Measurements from ENCODE around the gene SSTR4. TPM values are rescaled to one million over a fixed set of nuclear protein-coding genes. Genes with fewer than 3 reads are reported as not detected.

The SSTR4 gene
- total and polyA plus RNA-seq, 2 experiments from 2014 or later, result not detected

DNA sequence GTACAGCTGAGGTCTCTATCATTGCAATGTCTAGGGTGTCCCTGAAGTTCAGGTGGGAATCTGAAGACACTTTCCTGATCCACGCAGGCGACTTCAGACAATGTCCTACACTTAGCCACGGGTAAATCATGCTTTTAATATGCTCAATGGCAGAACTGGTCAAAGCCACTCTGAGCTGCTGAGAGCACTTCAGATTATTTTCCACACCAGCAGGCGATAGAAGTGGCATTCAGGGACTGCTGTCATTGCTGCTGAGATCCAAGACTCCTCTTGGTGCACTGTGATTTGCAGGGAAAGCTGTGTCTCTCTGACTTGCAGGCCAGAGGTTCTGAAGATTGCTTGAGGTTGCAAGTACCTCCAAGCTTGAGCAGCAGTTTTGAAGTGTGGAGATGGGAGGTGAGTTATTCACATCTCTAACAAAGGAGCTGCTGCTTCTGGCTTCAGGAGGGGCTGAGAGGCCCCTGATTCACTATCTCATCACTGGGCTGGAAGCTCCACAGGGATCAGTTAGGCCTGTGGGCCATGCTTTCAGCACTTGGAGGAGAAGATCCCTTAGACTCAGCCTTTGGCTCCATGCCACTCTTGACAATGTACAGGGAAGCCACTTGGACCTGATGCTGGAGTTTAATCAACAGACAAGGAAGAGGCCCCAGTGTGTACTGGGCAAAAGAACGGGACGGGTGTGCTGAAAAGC, 2.9 kb upstream of the SSTR4 start:
- Histone ChIP-seq H3K4me1 (ENCODE audit: insufficient read depth) (no peaks in the 10 kb centered on the region), H3K27ac (no peak overlapping the region), H3K36me3 (ENCODE audit: low read depth) (no peaks in the 10 kb centered on the region), H3K9me2 (ENCODE audit: insufficient read depth) (no peaks in the 10 kb centered on the region), H3K79me2 (ENCODE audit: insufficient read depth) (no peaks in the 10 kb centered on the region), H4K20me1 (ENCODE audit: insufficient read depth) (no peaks in the 10 kb centered on the region), H2AFZ (no peak overlapping the region), H3K9ac (no peak overlapping the region), H3K9me3 (ENCODE audit: low read depth) (no peaks in the 10 kb centered on the region), H3F3A (ENCODE audit: insufficient read depth) (no peaks in the 10 kb centered on the region), H3K27me3 (replicated peaks; ENCODE audit: insufficient read depth) (peaks cover 49% of the 10 kb centered on the region), H3K4me3 (no peak overlapping the region), H3K4me2 (ENCODE audit: unreplicated experiment) (no peak overlapping the region)
- WGBS, 2 experiments (ENCODE audit: low coverage in 1 of 2, low lambda C conversion rate in 2 of 2, missing lambda C conversion rate in 2 of 2), result 78 to 81% methylated on average over 6 of the region's 6 CpGs
- no peak for TF ChIP-seq EZH2phosphoT487 (IDR thresholded peaks at IDR 0.05; ENCODE audit: insufficient read depth, low read depth)
- no peak for DNase-seq
- in situ Hi-C loops (cut with MboI), result no loop called here

DNA sequence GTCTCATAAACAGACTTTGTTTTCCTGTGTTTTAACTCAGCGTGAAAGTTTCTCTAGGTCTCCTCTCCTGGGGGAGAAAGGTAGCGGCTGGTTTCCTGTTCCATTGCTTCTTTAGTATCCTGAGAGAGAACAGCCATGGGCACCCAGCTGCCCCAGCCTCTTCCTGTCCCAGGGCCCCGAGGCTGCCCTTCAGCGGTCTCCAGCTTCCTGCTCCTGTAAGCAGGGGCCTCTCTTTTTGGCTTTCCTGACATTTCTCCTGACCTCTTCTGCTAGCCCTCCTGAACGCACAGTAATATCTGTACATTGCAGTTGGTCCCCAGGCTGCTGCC, 2.4 kb upstream of the SSTR4 start:
- no peaks in the 10 kb centered on the region for H4K20me1 ChIP-seq (ENCODE audit: insufficient read depth)
- 96 to 100% methylated on average over 5 of the region's 5 CpGs for WGBS, 2 experiments (ENCODE audit: low coverage in 1 of 2, low lambda C conversion rate in 2 of 2, missing lambda C conversion rate in 2 of 2)
- no peak overlapping the region for H2AFZ ChIP-seq
- in situ Hi-C loops (cut with MboI), result no loop called here
- H3K4me2 ChIP-seq (ENCODE audit: unreplicated experiment), result no peak overlapping the region
- H3K9me2 ChIP-seq (ENCODE audit: insufficient read depth), result no peaks in the 10 kb centered on the region
- H3K27ac ChIP-seq, result no peak overlapping the region
- no peak for TF ChIP-seq EZH2 (IDR thresholded peaks at IDR 0.05; ENCODE audit: insufficient read depth, poor library complexity, severe bottlenecking)
- TF ChIP-seq EZH2phosphoT487 (IDR thresholded peaks at IDR 0.05; ENCODE audit: insufficient read depth, low read depth), result no peak
- H3K9me3 ChIP-seq (ENCODE audit: low read depth), result no peaks in the 10 kb centered on the region
- no peaks in the 10 kb centered on the region for H3K79me2 ChIP-seq (ENCODE audit: insufficient read depth)
- no peaks in the 10 kb centered on the region for H3K4me1 ChIP-seq (ENCODE audit: insufficient read depth)
- no peak overlapping the region for H3K4me3 ChIP-seq
- peaks cover 51% of the 10 kb centered on the region for H3K27me3 ChIP-seq (replicated peaks; ENCODE audit: insufficient read depth)
- no peak for DNase-seq
- no peaks in the 10 kb centered on the region for H3K36me3 ChIP-seq (ENCODE audit: low read depth)
- H3K9ac ChIP-seq, result no peak overlapping the region
- no peaks in the 10 kb centered on the region for H3F3A ChIP-seq (ENCODE audit: insufficient read depth)

DNA sequence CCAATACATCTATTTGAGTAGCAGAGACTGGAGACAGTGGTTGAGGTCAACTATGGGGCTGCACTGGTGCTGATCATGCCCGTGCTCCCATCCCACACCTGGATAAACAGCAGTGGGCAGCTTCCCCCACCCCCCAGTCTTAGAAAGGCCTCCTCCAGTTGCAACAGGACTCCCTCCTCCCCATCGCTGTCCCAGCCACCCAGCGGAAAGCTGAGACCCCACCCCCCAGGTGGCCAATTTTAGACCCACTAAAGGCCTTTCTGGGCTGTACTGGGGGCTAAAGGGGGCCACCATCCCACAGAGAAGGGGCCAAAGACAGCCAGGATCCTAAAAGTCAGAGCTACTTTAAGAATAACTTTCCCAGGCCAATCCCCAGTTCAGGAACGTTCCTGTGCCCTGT, 1.2 kb upstream of the SSTR4 start:
- TF ChIP-seq EZH2 (IDR thresholded peaks at IDR 0.05; ENCODE audit: insufficient read depth, poor library complexity, severe bottlenecking), result no peak
- TF ChIP-seq EZH2phosphoT487 (IDR thresholded peaks at IDR 0.05; ENCODE audit: insufficient read depth, low read depth), result no peak
- in situ Hi-C loops (cut with MboI), result no loop called here

DNA sequence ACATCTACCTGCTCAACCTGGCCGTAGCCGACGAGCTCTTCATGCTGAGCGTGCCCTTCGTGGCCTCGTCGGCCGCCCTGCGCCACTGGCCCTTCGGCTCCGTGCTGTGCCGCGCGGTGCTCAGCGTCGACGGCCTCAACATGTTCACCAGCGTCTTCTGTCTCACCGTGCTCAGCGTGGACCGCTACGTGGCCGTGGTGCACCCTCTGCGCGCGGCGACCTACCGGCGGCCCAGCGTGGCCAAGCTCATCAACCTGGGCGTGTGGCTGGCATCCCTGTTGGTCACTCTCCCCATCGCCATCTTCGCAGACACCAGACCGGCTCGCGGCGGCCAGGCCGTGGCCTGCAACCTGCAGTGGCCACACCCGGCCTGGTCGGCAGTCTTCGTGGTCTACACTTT, 619 bp downstream of the SSTR4 start:
- Histone ChIP-seq H3F3A (ENCODE audit: insufficient read depth) (no peaks in the 10 kb centered on the region), H3K4me1 (ENCODE audit: insufficient read depth) (no peaks in the 10 kb centered on the region), H3K27ac (no peak overlapping the region), H3K4me3 (no peak overlapping the region), H3K9me2 (ENCODE audit: insufficient read depth) (no peaks in the 10 kb centered on the region), H3K9ac (no peak overlapping the region), H4K20me1 (ENCODE audit: insufficient read depth) (no peaks in the 10 kb centered on the region), H3K4me2 (ENCODE audit: unreplicated experiment) (no peak overlapping the region), H3K79me2 (ENCODE audit: insufficient read depth) (no peaks in the 10 kb centered on the region), H2AFZ (no peak overlapping the region), H3K9me3 (ENCODE audit: low read depth) (no peaks in the 10 kb centered on the region), H3K36me3 (ENCODE audit: low read depth) (no peaks in the 10 kb centered on the region), H3K27me3 (replicated peaks; ENCODE audit: insufficient read depth) (peaks cover 53% of the 10 kb centered on the region)
- WGBS, 2 experiments (ENCODE audit: low coverage in 1 of 2, low lambda C conversion rate in 2 of 2, missing lambda C conversion rate in 2 of 2), result 92 to 94% methylated on average over 41 of the region's 41 CpGs
- in situ Hi-C loops (cut with MboI), result no loop called here
- TF ChIP-seq EZH2phosphoT487 (IDR thresholded peaks at IDR 0.05; ENCODE audit: insufficient read depth, low read depth) (no peak), EZH2 (IDR thresholded peaks at IDR 0.05; ENCODE audit: insufficient read depth, poor library complexity, severe bottlenecking) (no peak)
- DNase-seq, result no peak

More for the DNA sequence above, 1.2 kb upstream of the SSTR4 start:
- H2AFZ ChIP-seq, result no peak overlapping the region
- no peak overlapping the region for H3K4me2 ChIP-seq (ENCODE audit: unreplicated experiment)
- no peaks in the 10 kb centered on the region for H3F3A ChIP-seq (ENCODE audit: insufficient read depth)
- H3K27ac ChIP-seq, result no peak overlapping the region
- no peak overlapping the region for H3K9ac ChIP-seq
- H3K27me3 ChIP-seq (replicated peaks; ENCODE audit: insufficient read depth), result peaks cover 51% of the 10 kb centered on the region
- WGBS, 2 experiments (ENCODE audit: low coverage in 1 of 2, low lambda C conversion rate in 2 of 2, missing lambda C conversion rate in 2 of 2), result 73 to 77% methylated on average over 4 of the region's 4 CpGs
- no peaks in the 10 kb centered on the region for H3K79me2 ChIP-seq (ENCODE audit: insufficient read depth)
- H4K20me1 ChIP-seq (ENCODE audit: insufficient read depth), result no peaks in the 10 kb centered on the region
- H3K36me3 ChIP-seq (ENCODE audit: low read depth), result no peaks in the 10 kb centered on the region
- H3K4me3 ChIP-seq, result no peak overlapping the region
- H3K9me3 ChIP-seq (ENCODE audit: low read depth), result no peaks in the 10 kb centered on the region
- no peaks in the 10 kb centered on the region for H3K9me2 ChIP-seq (ENCODE audit: insufficient read depth)
- H3K4me1 ChIP-seq (ENCODE audit: insufficient read depth), result no peaks in the 10 kb centered on the region
- no peak for DNase-seq

DNA sequence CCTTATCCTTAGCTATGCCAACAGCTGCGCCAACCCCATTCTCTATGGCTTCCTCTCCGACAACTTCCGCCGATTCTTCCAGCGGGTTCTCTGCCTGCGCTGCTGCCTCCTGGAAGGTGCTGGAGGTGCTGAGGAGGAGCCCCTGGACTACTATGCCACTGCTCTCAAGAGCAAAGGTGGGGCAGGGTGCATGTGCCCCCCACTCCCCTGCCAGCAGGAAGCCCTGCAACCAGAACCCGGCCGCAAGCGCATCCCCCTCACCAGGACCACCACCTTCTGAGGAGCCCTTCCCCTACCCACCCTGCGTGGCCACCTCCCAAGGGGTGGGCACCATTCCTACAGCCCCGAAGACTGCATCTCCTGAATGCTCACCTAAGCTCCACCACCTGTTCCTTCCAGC, 1.3 kb downstream of the SSTR4 start:
- Histone ChIP-seq H3K9me3 (ENCODE audit: low read depth) (no peaks in the 10 kb centered on the region), H3K4me2 (ENCODE audit: unreplicated experiment) (no peak overlapping the region), H3K4me3 (no peak overlapping the region), H3F3A (ENCODE audit: insufficient read depth) (no peaks in the 10 kb centered on the region), H3K27ac (no peak overlapping the region), H2AFZ (no peak overlapping the region), H3K9me2 (ENCODE audit: insufficient read depth) (no peaks in the 10 kb centered on the region), H3K36me3 (ENCODE audit: low read depth) (no peaks in the 10 kb centered on the region), H3K27me3 (replicated peaks; ENCODE audit: insufficient read depth) (peaks cover 48% of the 10 kb centered on the region), H4K20me1 (ENCODE audit: insufficient read depth) (no peaks in the 10 kb centered on the region), H3K79me2 (ENCODE audit: insufficient read depth) (no peaks in the 10 kb centered on the region), H3K9ac (no peak overlapping the region), H3K4me1 (ENCODE audit: insufficient read depth) (no peaks in the 10 kb centered on the region)
- in situ Hi-C loops (cut with MboI), result no loop called here
- no peak for DNase-seq
- 92 to 94% methylated on average over 11 of the region's 11 CpGs for WGBS, 2 experiments (ENCODE audit: low coverage in 1 of 2, low lambda C conversion rate in 2 of 2, missing lambda C conversion rate in 2 of 2)
- TF ChIP-seq EZH2phosphoT487 (IDR thresholded peaks at IDR 0.05; ENCODE audit: insufficient read depth, low read depth), result no peak
- no peak for TF ChIP-seq EZH2 (IDR thresholded peaks at IDR 0.05; ENCODE audit: insufficient read depth, poor library complexity, severe bottlenecking)
